Activated CD4-positive, alpha-beta T cell treated with anti-CD3 and anti-CD28 coated beads for 36 hours (primary cell): ENCODE measurements around the gene TICRR. TPM values are rescaled to one million over a fixed set of nuclear protein-coding genes. Genes with fewer than 3 reads are reported as not detected.
"Not testable (repeated sequence)": the region's sequence is repeated elsewhere in the genome, so short reads cannot be mapped to it uniquely, and the experiment has no call there.

ENCODE experiments used
- ATAC-seq: fragments of 200-7000 bp; cut with Tn5 transposase; one replicate; pipeline ENCODE4 v1.10.0; 2021; ENCODE audit warnings: mild to moderate bottlenecking, moderate library complexity
- CTCF ChIA-PET: fragments of 350-600 bp; sonication (Branson Sonifier 250); formaldehyde crosslinking; loops from one replicate; lab custom pipeline; 2021; ENCODE audit warnings: antibody characterized with exemption; lab: Charles Lee
- POLR2A ChIA-PET: fragments of 350-600 bp; sonication (Branson Sonifier 250); formaldehyde crosslinking; loops from one replicate; lab custom pipeline; 2021; ENCODE audit warnings: antibody characterized with exemption, inconsistent platforms; lab: Charles Lee
- DNase-seq: peaks from one replicate; pipeline ENCODE4 v3.0.0-alpha.2; 2020
- H3K27ac Mint-ChIP-seq: one replicate; pipeline ENCODE4 v1.8.0; 2021; ENCODE audit warnings: mixed read lengths
- H3K27me3 Mint-ChIP-seq: one replicate; pipeline ENCODE4 v1.8.0; 2021; ENCODE audit warnings: mixed read lengths
- H3K36me3 Mint-ChIP-seq: one replicate; pipeline ENCODE4 v1.8.0; 2021; ENCODE audit warnings: low read depth, mixed read lengths
- H3K4me1 Mint-ChIP-seq: one replicate; pipeline ENCODE4 v1.8.0; 2021; ENCODE audit warnings: mixed read lengths
- H3K4me3 Mint-ChIP-seq: one replicate; pipeline ENCODE4 v1.8.0; 2021; ENCODE audit warnings: mild to moderate bottlenecking, moderate library complexity, mixed read lengths
- H3K9me3 Mint-ChIP-seq: one replicate; pipeline ENCODE4 v1.8.0; 2021; ENCODE audit warnings: low read depth, mixed read lengths
- intact Hi-C, 2 experiments: fragments of 100-400 bp; cut with DNase I in 1 of 2; cut with micrococcal nuclease in 1 of 2; formaldehyde crosslinking; loops; one replicate each; pipeline versions ENCODE4 v1.14.2 to v1.15.1; 2022 to 2024; cut with DNase I, micrococcal nuclease
- total RNA-seq, 2 experiments: library from RNA; stranded (reverse); gene quantifications; one replicate each; pipeline ENCODE4 v1.2.3, GENCODE V29; 2021

Gene TICRR
- total RNA-seq, 2 experiments from 2014 or later, result 25.7 to 28.9 TPM

DNA sequence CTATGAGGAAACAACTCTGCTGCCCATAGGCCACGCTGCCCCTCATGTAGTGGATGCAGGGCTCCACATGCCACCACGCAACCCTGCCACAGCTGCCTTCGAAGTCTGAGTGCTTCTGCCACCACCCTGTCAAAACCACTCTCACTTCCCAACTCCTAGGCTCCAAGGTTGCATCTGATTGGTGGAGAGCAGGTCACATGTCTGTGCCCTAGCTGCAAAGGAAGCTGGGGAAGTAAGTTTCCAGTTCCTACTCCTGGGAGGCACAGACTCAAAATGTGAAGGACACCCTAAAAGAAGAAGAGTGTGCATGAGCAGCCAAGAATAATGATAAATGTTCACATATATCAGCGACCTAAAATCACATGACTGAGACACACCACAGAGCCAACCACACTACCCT, 31.9 kb upstream of the TICRR start:
- ChIA-PET CTCF (no interaction called here), POLR2A (no interaction called here)
- Mint-ChIP-seq H3K27me3 (peaks cover 21% of the 10 kb centered on the region), H3K4me1 (no peaks in the 10 kb centered on the region), H3K4me3 (no peak overlapping the region), H3K27ac (no peak overlapping the region), H3K36me3 (no peaks in the 10 kb centered on the region), H3K9me3 (no peaks in the 10 kb centered on the region)
- DNase-seq (no peak), ATAC-seq (no peak)
- intact Hi-C loops, result no loop called here

- H3K9me3 Mint-ChIP-seq, DNase-seq, H3K4me3 Mint-ChIP-seq, intact Hi-C loops, H3K27ac Mint-ChIP-seq, H3K4me1 Mint-ChIP-seq, CTCF ChIA-PET, H3K36me3 Mint-ChIP-seq, ATAC-seq: not testable (repeated sequence)
- H3K27me3 Mint-ChIP-seq, result peaks cover 15% of the 10 kb centered on the region
- POLR2A ChIA-PET, result interaction anchor here (0.6 kb wide), 1 partner anchor 134 kb away, joined by 3 read pairs; no protein-coding TSS in a partner anchor
Observed at GRCh38 chr15:89549138-89549537, 26.1 kb upstream of the TICRR start.

- no peak for ATAC-seq
Observed at GRCh38 chr15:89550427-89550826, 24.8 kb upstream of the TICRR start.

GRCh38 chr15:89551550-89551949, 23.7 kb upstream of the TICRR start:
- no peak for DNase-seq
- Mint-ChIP-seq H3K9me3 (no peaks in the 10 kb centered on the region), H3K36me3 (no peaks in the 10 kb centered on the region), H3K4me1 (peaks cover 6% of the 10 kb centered on the region), H3K27me3 (peaks cover 8% of the 10 kb centered on the region), H3K4me3 (no peak overlapping the region), H3K27ac (no peak overlapping the region)
- peak; percentile 44 for ATAC-seq
- intact Hi-C loops, result loop anchor here in 1 of 2 experiments (5.0 kb wide), 1 partner anchor 194 kb away; no protein-coding TSS in a partner anchor
- POLR2A ChIA-PET, result no interaction called here
- CTCF ChIA-PET, result interaction anchor here (0.6 kb wide), 1 partner anchor 15 kb away, joined by 3 read pairs; no protein-coding TSS in a partner anchor

More at GRCh38 chr15:89550427-89550826, 24.8 kb upstream of the TICRR start:
- DNase-seq, result no peak
- POLR2A ChIA-PET, result no interaction called here
- CTCF ChIA-PET, result interaction anchor here (0.6 to 0.9 kb wide), 2 partner anchors 120 to 515 kb away, joined by 3 read pairs; no protein-coding TSS in a partner anchor
- intact Hi-C loops, result loop anchor here in 1 of 2 experiments (5.0 kb wide), 1 partner anchor 193 kb away; no protein-coding TSS in a partner anchor
- H3K36me3 Mint-ChIP-seq, result no peaks in the 10 kb centered on the region
- no peak overlapping the region for H3K4me3 Mint-ChIP-seq
- H3K9me3 Mint-ChIP-seq, result no peaks in the 10 kb centered on the region
- peaks cover 6% of the 10 kb centered on the region for H3K4me1 Mint-ChIP-seq
- H3K27me3 Mint-ChIP-seq, result peaks cover 11% of the 10 kb centered on the region
- H3K27ac Mint-ChIP-seq, result no peak overlapping the region

DNA sequence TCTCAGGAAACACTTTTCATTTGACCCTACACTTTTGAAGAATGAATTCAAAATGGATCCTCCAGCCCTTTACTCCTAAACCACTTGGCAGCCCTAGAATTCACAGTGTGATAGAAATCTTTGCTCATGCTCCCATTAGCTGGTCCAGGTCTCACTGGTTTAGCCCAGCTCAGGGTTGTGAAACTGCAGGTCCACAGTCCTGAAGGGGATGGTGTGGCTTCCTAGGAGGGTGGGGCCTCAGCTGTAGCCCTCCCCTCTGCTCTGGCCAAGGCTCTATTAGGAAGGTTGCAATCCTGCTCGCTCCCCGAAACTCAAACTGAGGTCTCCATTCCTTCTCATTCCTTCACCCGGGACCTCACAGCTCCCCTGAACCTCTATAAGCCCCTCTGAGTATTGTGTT, 21.6 kb upstream of the TICRR start:
- H3K4me1 Mint-ChIP-seq, result peaks cover 6% of the 10 kb centered on the region
- no peak overlapping the region for H3K4me3 Mint-ChIP-seq
- ChIA-PET POLR2A (no interaction called here), CTCF (interaction anchor here (0.9 kb wide), 1 partner anchor 18 kb away, joined by 3 read pairs; no protein-coding TSS in a partner anchor)
- no peaks in the 10 kb centered on the region for H3K36me3 Mint-ChIP-seq
- intact Hi-C loops, result loop anchor here in 1 of 2 experiments (5.0 kb wide), 1 partner anchor 196 kb away; no protein-coding TSS in a partner anchor
- ATAC-seq, result no peak
- DNase-seq, result no peak
- no peaks in the 10 kb centered on the region for H3K9me3 Mint-ChIP-seq
- H3K27ac Mint-ChIP-seq, result no peak overlapping the region
- peaks cover 9% of the 10 kb centered on the region for H3K27me3 Mint-ChIP-seq

- no peaks in the 10 kb centered on the region for H3K9me3 Mint-ChIP-seq
- no peaks in the 10 kb centered on the region for H3K36me3 Mint-ChIP-seq
- POLR2A ChIA-PET, result no interaction called here
- no peak for ATAC-seq
- peaks cover 6% of the 10 kb centered on the region for H3K4me1 Mint-ChIP-seq
- no peak overlapping the region for H3K27ac Mint-ChIP-seq
- H3K27me3 Mint-ChIP-seq, result peaks cover 7% of the 10 kb centered on the region
- intact Hi-C loops, result loop anchor here in 1 of 2 experiments (5.0 kb wide), 1 partner anchor 197 kb away; no protein-coding TSS in a partner anchor
- no peak overlapping the region for H3K4me3 Mint-ChIP-seq
- CTCF ChIA-PET, result interaction anchor here (0.9 kb wide), 2 partner anchors 19 to 111 kb away, joined by 3 to 5 read pairs; no protein-coding TSS in a partner anchor
- DNase-seq, result no peak
Observed at GRCh38 chr15:89554247-89554646, 21.0 kb upstream of the TICRR start.

GRCh38 chr15:89555768-89556167, 19.5 kb upstream of the TICRR start:
- peaks cover 6% of the 10 kb centered on the region for H3K4me1 Mint-ChIP-seq
- no peak overlapping the region for H3K4me3 Mint-ChIP-seq
- no peaks in the 10 kb centered on the region for H3K9me3 Mint-ChIP-seq
- intact Hi-C loops, result loop anchor here (1.0 to 5.0 kb wide), 3 partner anchors 60 to 113 kb away; no protein-coding TSS in a partner anchor
- H3K27ac Mint-ChIP-seq, result no peak overlapping the region
- ChIA-PET POLR2A (no interaction called here), CTCF (interaction anchor here (1.9 kb wide), 1 partner anchor 10 kb away, joined by 6 read pairs; no protein-coding TSS in a partner anchor)
- no peak for ATAC-seq
- peaks cover 4% of the 10 kb centered on the region for H3K27me3 Mint-ChIP-seq
- DNase-seq, result no peak
- H3K36me3 Mint-ChIP-seq, result no peaks in the 10 kb centered on the region

DNA sequence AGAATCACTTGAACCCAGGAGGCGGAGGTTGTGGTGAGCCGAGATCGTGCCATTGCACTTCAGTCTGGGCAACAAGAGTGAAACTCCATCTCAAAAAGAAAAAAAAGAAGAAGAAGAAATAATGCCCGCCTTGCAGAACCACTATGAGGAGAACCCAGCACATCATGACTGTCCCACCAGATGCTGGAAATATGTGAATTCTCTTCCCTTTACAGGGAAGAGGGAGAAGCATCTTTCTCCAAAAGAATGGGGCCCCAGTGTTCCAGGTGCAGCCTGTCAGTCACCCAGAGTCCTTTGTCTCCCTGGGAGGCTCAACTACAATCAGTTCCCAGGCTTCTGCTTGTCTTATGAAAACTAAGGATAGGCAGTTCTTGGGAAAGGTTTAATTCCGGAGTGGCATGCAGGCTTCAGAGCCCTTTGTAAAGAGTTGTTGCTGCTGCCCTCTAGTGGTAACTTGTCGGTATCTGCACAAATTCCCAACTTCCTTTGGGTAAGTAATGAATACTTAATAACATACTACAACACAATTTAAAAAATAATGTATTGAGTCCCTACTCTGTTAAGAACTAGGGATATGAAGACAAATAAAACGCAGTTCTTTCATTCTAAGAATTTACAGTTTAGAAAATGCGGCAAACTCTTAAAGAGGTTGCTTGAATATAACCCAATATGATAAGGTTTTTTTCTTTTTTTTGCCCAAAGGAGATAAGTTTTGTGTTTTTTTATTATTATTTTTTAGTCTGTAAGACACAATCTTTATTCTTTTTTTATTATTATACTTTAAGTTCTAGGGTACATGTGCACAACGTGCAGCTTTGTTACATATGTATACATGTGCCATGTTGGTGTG, 18.6 kb upstream of the TICRR start:
- CTCF ChIA-PET, result interaction anchor here (1.9 kb wide), 1 partner anchor 10 kb away, joined by 6 read pairs; no protein-coding TSS in a partner anchor
- Mint-ChIP-seq H3K9me3 (no peaks in the 10 kb centered on the region), H3K4me3 (no peak overlapping the region), H3K36me3 (no peaks in the 10 kb centered on the region), H3K4me1 (peaks cover 2% of the 10 kb centered on the region), H3K27ac (no peak overlapping the region), H3K27me3 (peaks cover 4% of the 10 kb centered on the region)
- DNase-seq, result peak; percentile 55
- ATAC-seq, result peak; percentile 44
- POLR2A ChIA-PET, result no interaction called here
- intact Hi-C loops, result loop anchor here (1.0 to 5.0 kb wide), 3 partner anchors 61 to 114 kb away; no protein-coding TSS in a partner anchor

DNA sequence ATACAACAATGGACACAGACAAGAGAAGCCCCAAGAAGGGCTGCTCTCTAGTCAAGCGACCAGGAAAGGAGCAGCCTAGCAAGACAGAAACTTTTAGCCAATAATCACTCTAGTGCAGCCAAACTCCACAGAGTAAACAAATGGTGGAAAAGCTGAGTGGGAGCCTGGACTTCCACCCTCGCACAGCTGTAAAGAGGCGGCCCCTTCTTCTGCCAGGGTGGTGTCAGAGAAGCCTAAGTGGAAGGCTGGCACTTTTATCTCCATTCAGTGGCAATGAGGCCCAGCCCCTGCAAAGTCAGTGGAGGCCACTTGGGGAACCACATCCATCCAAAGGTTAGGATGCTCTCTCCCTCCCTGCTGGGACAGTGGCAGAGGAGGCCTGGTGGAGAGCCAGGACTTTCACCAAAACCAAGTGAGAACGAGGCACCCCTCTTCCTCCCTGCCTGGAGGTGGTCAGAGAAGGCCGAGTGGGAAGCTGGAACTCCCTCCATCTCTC, 15.5 kb upstream of the TICRR start:
- CTCF ChIA-PET, result no interaction called here
- DNase-seq (no peak), ATAC-seq (no peak)
- Mint-ChIP-seq H3K9me3 (no peaks in the 10 kb centered on the region), H3K4me3 (no peak overlapping the region), H3K27me3 (peaks cover 8% of the 10 kb centered on the region), H3K4me1 (no peaks in the 10 kb centered on the region), H3K27ac (no peak overlapping the region), H3K36me3 (no peaks in the 10 kb centered on the region)
- intact Hi-C loops, result loop anchor here in 1 of 2 experiments (5.0 kb wide), 1 partner anchor 118 kb away; no protein-coding TSS in a partner anchor
- POLR2A ChIA-PET, result no interaction called here

- POLR2A ChIA-PET, result no interaction called here
- intact Hi-C loops, result no loop called here
- Mint-ChIP-seq H3K27ac (no peak overlapping the region), H3K9me3 (no peaks in the 10 kb centered on the region), H3K36me3 (no peaks in the 10 kb centered on the region), H3K27me3 (peaks cover 18% of the 10 kb centered on the region), H3K4me3 (no peak overlapping the region), H3K4me1 (no peaks in the 10 kb centered on the region)
- DNase-seq (no peak), ATAC-seq (no peak)
- CTCF ChIA-PET, result interaction anchor here (0.7 to 1.1 kb wide), 3 partner anchors 14 to 306 kb away, joined by 3 read pairs; no protein-coding TSS in a partner anchor
Observed at GRCh38 chr15:89566181-89566580, 9.1 kb upstream of the TICRR start.

- Mint-ChIP-seq H3K27ac (no peak overlapping the region), H3K9me3 (no peaks in the 10 kb centered on the region), H3K36me3 (no peaks in the 10 kb centered on the region), H3K4me1 (no peaks in the 10 kb centered on the region), H3K4me3 (no peak overlapping the region), H3K27me3 (peaks cover 19% of the 10 kb centered on the region)
- POLR2A ChIA-PET, result no interaction called here
- CTCF ChIA-PET, result interaction anchor here (0.6 to 0.9 kb wide), 5 partner anchors 15 to 425 kb away, joined by 3 read pairs; no protein-coding TSS in a partner anchor
- intact Hi-C loops, result no loop called here
- ATAC-seq (no peak), DNase-seq (no peak)
Observed at GRCh38 chr15:89566621-89567294, 8.5 kb upstream of the TICRR start.
